Body of pancreas (tissue), 4 donors: ENCODE results near the gene LMNA. TPM values are rescaled to one million over a fixed set of nuclear protein-coding genes. Genes with fewer than 3 reads are reported as not detected.

Source experiments
- ATAC-seq: fragments of 150-250 bp; one replicate; pipeline ENCODE4 v1.9.1; 2016
- DNase-seq, 4 donors: peaks; one replicate each; pipeline ENCODE4 v3.0.0-alpha.2; 2019
- H3K27ac ChIP-seq, 4 donors: fragments of 200-600 bp; sonication (generic); 1 replicate in 3 of 4; 2 replicates in 1 of 4; pipeline versions ENCODE4 v1.5.1 to v1.6.1; 2016 to 2019; ENCODE audit warnings: mild to moderate bottlenecking in 1 of 4, mixed read lengths in 1 of 4, moderate library complexity in 1 of 4
- H3K27me3 ChIP-seq, 2 donors: fragments of 200-600 bp; sonication (generic); one replicate each; pipeline ENCODE4 v1.6.0; 2016; ENCODE audit warnings: mild to moderate bottlenecking in 1 of 2
- H3K36me3 ChIP-seq, 2 donors: fragments of 200-600 bp; sonication (generic); replicated peaks in 1 of 2; 2 replicates each; pipeline ENCODE4 v1.5.1; 2016; ENCODE audit warnings: low read depth in 2 of 2; ENCODE audit not compliant: insufficient read depth in 1 of 2
- H3K4me1 ChIP-seq: fragments of 200-600 bp; sonication (generic); one replicate; pipeline ENCODE4 v1.6.0; 2016
- H3K4me3 ChIP-seq, 2 donors: fragments of 200-600 bp; sonication (generic); 1 replicate in 1 of 2; 2 replicates in 1 of 2; pipeline ENCODE4 v1.5.1; 2016 to 2019
- H3K9me3 ChIP-seq, 3 donors: fragments of 200-600 bp; sonication (generic); 1 replicate in 2 of 3; 2 replicates in 1 of 3; pipeline ENCODE4 v1.5.1; 2016
- POLR2A ChIP-seq, 3 donors: fragments of 450-650 bp; IDR thresholded peaks; one replicate each; pipeline ENCODE4 v1.6.1; 2016; ENCODE audit warnings: antibody characterized with exemption in 3 of 3, mild to moderate bottlenecking in 2 of 3
- WGBS, 2 donors: methylation state at CpG; one replicate each; pipeline ENCODE4 v1.1.5; 2017; 5-methylcytosine and 5-hydroxymethylcytosine counted together
- intact Hi-C: fragments of 100-400 bp; cut with DNase I; formaldehyde crosslinking; loops from one replicate; pipeline ENCODE4 v1.15.1; 2023
- total RNA-seq, 2 donors: library from RNA; depleted of rRNA; stranded (reverse); fragments of >200 nt; gene quantifications; one replicate each; pipeline ENCODE4 v1.1.0, GENCODE V29; 2016
- TF ChIP-seq, protein P1 (sequence below), 7 experiments: fragments of 450-650 bp in 4 of 7; fragments of 200-600 bp in 3 of 7; sonication (generic) in 3 of 7; IDR thresholded peaks; one replicate each; pipeline ENCODE4 v1.5.1; 2016 to 2019; ENCODE audit warnings: antibody characterized with exemption in 7 of 7

LMNA gene
- total RNA-seq, 2 donors from 2014 or later: 152 to 186 TPM

DNA sequence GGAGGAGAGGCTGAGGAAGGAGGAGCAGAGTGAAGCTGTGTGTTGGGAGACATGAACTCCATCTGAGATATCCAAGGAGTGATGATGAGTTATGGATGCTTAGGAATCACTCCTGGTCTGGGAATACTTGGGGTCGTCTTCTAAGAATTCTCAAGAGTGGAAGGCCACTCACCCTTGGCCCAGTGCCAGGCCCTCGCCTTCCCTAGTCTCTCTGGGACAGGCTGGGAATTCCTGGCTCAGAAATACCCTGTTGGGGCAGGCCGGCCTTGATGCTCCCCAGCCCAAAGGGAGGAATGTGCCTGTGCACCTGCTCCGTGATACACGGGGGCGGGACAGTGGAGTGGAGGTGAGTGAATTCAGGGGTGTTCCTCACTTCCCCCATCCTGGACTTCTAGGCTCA, 12.6 kb upstream of the LMNA start:
- 38 to 44% methylated on average over 5 to 6 of the region's 6 CpGs for WGBS, 2 donors
- H3K4me1 ChIP-seq: peaks cover 49% of the 10 kb centered on the region
- H3K36me3 ChIP-seq: no peaks in the 10 kb centered on the region
- H3K4me3 ChIP-seq: no peak overlapping the region
- H3K27me3 ChIP-seq: no peaks in the 10 kb centered on the region
- intact Hi-C loops: no loop called here
- no peak for ATAC-seq
- H3K9me3 ChIP-seq: no peaks in the 10 kb centered on the region
- no peak overlapping the region for H3K27ac ChIP-seq
- no peak for TF ChIP-seq POLR2A (IDR thresholded peaks at IDR 0.05)
- TF ChIP-seq, protein P1, sequence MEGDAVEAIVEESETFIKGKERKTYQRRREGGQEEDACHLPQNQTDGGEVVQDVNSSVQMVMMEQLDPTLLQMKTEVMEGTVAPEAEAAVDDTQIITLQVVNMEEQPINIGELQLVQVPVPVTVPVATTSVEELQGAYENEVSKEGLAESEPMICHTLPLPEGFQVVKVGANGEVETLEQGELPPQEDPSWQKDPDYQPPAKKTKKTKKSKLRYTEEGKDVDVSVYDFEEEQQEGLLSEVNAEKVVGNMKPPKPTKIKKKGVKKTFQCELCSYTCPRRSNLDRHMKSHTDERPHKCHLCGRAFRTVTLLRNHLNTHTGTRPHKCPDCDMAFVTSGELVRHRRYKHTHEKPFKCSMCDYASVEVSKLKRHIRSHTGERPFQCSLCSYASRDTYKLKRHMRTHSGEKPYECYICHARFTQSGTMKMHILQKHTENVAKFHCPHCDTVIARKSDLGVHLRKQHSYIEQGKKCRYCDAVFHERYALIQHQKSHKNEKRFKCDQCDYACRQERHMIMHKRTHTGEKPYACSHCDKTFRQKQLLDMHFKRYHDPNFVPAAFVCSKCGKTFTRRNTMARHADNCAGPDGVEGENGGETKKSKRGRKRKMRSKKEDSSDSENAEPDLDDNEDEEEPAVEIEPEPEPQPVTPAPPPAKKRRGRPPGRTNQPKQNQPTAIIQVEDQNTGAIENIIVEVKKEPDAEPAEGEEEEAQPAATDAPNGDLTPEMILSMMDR (IDR thresholded peaks at IDR 0.05): no peak
- peak in 1 of 4 donors; percentile 30 for DNase-seq

DNA sequence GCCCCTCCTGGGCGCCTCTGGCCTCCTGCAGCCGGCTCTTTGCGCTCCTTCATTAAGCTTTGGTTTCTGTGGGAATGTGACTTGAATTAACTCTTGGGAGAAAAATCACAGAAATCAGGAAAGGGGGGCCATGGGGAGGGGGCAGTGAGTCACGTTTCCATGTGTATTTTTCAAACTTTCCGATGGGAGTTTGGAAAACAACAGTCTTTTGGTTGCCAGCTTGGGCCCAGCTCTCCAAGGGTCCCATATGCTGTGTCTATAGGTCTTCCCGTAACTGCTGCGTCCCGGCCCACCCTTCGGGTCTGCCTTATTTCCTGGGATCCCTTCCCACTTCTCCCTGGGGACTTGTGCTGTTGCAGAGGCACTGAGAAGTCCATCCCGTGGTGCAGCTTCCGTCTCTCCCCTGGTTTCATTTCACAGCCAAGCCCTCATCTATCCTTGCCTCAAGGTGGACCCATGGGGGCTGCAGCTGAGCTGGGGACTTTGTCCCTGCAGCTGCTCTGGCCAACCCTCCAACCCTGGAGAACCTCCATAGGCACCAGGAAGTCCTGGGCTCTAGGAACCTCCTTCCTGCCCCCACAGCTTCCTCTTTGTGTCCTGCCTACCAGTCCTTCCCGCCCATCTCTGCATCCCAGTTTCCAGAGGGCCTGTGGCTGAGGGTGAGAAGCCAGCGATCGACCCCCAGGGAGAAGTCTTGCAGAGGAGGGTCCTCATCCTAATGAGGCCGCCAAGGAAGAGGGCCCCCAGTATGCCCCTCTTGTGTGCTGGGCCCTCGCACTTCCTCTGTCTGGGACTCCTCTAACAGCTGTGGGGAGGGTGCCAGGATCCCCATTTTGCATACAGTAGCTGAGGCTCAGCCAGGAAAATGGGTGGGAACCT, 11.6 kb upstream of the LMNA start:
- Histone ChIP-seq H3K4me3 (no peak overlapping the region), H3K27ac (peak overlapping the region in 2 of 4 donors; percentile 89 to 95), H3K36me3 (no peaks in the 10 kb centered on the region), H3K27me3 (no peaks in the 10 kb centered on the region), H3K9me3 (no peaks in the 10 kb centered on the region), H3K4me1 (peaks cover 51% of the 10 kb centered on the region)
- DNase-seq (no peak), ATAC-seq (no peak)
- TF ChIP-seq, protein P1 (IDR thresholded peaks at IDR 0.05): no peak
- TF ChIP-seq POLR2A (IDR thresholded peaks at IDR 0.05): no peak
- 73 to 83% methylated on average over 14 to 16 of the region's 16 CpGs for WGBS, 2 donors
- intact Hi-C loops: no loop called here

DNA sequence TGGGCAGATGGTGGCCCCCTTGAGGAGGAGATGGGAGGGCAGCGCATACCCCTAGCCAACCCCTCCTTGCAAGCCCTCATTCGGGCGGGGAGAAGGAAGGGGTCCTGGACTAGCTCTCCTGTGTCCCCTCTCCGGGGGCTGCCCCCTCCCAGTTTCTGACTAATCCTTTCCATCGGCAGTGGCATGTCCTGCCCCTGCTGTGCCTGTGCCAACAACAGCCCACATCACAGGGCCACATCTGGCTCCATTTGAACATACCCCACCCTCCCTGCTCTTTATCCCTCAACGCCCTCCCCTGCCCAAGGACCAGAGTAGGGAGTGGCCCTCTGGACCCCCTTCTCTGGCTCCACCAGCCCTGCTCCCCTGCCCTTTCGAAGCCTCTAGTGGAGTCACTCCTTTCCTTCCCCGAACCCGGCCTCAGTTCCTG, 11.0 kb upstream of the LMNA start:
- Histone ChIP-seq H3K9me3 (no peaks in the 10 kb centered on the region), H3K4me3 (no peak overlapping the region), H3K36me3 (no peaks in the 10 kb centered on the region), H3K4me1 (peaks cover 51% of the 10 kb centered on the region), H3K27me3 (no peaks in the 10 kb centered on the region), H3K27ac (peak overlapping the region; percentile 33 to 98 (median 92))
- no peak for ATAC-seq
- 61 to 63% methylated on average over 5 to 9 of the region's 9 CpGs for WGBS, 2 donors
- no peak for TF ChIP-seq POLR2A (IDR thresholded peaks at IDR 0.05)
- TF ChIP-seq, protein P1 (IDR thresholded peaks at IDR 0.05): no peak
- DNase-seq: no peak
- intact Hi-C loops: no loop called here

DNA sequence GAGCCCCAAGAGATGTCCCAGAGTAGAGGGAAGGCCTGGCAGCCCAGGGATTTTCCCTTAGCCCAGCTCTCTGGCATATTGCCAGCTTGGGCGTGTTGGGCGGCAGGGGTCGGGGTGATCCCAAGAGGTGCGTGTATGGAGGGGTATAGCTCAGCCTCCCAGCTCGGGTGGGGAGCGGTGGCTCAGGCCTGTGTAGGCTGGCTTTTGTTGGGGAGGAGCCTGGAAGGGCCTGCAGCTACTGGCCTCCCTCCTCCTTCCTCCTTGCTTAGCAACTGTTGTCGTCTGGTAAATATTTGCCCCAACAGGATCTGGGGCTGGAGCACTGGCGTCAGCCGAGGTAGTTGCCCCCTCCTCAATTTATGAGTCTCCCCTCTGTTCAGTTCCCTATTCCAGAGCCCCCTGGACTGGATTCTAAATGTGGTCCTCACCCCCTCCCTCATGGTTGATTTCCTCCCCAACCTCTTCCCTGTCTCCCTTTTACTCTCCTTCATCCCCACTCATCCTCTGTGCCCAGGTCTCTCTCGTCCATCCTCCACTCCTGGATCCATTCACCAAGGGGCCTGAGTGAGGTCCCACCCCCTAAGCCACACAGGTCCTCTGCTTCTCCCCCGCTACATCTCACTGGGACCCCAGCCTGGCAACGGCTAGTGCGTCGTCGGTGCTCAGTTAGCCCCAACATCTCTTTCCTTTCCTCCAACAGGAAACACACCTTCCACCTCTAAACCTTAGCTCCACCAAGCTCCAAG, 10.3 kb upstream of the LMNA start:
- peak; percentile 64 to 81 (median 72) for DNase-seq
- 31 to 32% methylated on average over 15 of the region's 15 CpGs for WGBS, 2 donors
- no peak for TF ChIP-seq POLR2A (IDR thresholded peaks at IDR 0.05)
- TF ChIP-seq, protein P1 (IDR thresholded peaks at IDR 0.05): no peak
- Histone ChIP-seq H3K4me3 (no peak overlapping the region), H3K27ac (peak overlapping the region; percentile 89 to 98 (median 95)), H3K4me1 (peaks cover 51% of the 10 kb centered on the region), H3K36me3 (no peaks in the 10 kb centered on the region), H3K27me3 (no peaks in the 10 kb centered on the region), H3K9me3 (no peaks in the 10 kb centered on the region)
- intact Hi-C loops: no loop called here
- peak; percentile 49 for ATAC-seq
